HCT116 (cell line): ENCODE data around the gene ADIPOR2. TPM values are rescaled to one million over a fixed set of nuclear protein-coding genes. Genes with fewer than 3 reads are reported as not detected.

Experiments used
- ATAC-seq: fragments of 200-7000 bp; cut with Tn5 transposase; 2 replicates; pipeline ENCODE4 v1.9.1; 2020; ENCODE audit warnings: mild to moderate bottlenecking, moderate library complexity
- BruUV-seq: library from RNA; stranded (reverse); fragments of 400-500 nt; replicated peaks from 2 replicates; lab custom pipeline; 2021; lab: Mats Ljungman, UMichigan
- CTCF ChIA-PET: fragments of 300-600 bp; sonication (Branson Sonifier 250); formaldehyde crosslinking; loops from one replicate; lab custom pipeline; 2021; ENCODE audit warnings: antibody characterized with exemption; lab: Charles Lee
- POLR2A ChIA-PET: fragments of 300-600, 350-600 bp; sonication (Branson Sonifier 250); formaldehyde crosslinking; loops from one replicate; lab custom pipeline; 2021; ENCODE audit warnings: antibody characterized with exemption; lab: Charles Lee
- RAD21 ChIA-PET, 2 experiments: fragments of 300-600 bp; sonication (Branson Sonifier 250); formaldehyde crosslinking; loops; one replicate each; lab custom pipeline; 2023; ENCODE audit warnings: low total read pairs in 2 of 2; ENCODE audit not compliant: uncharacterized antibody in 2 of 2, unreplicated experiment in 2 of 2, low non-redundant PET in 1 of 2; lab: Charles Lee
- DNase-seq: peaks from one replicate; pipeline ENCODE4 v3.0.0-alpha.2; 2010; ENCODE audit warnings: low read depth, low spot score
- H2AFZ ChIP-seq: fragments of 200-600 bp; shearing (Covaris generic), sonication (generic); 2 replicates; pipeline ENCODE4 v1.6.1; 2017; ENCODE audit warnings: low read depth, mixed run types, mixed read lengths, antibody characterized with exemption, low read length; ENCODE audit not compliant: poor library complexity, severe bottlenecking
- H3K27ac ChIP-seq: 2 replicates; pipeline ENCODE4 v1.5.1; 2012; ENCODE audit warnings: low read depth, low read length
- H3K27me3 ChIP-seq: fragments of 200-600 bp; sonication (generic); 2 replicates; pipeline ENCODE4 v1.6.1; 2016; ENCODE audit warnings: mixed run types, low read length, mixed read lengths; ENCODE audit not compliant: insufficient read depth
- H3K36me3 ChIP-seq, 2 experiments: fragments of 200-500 bp in 1 of 2; fragments of 200-600 bp in 1 of 2; sonication (Bioruptor generic) in 1 of 2; sonication (generic) in 1 of 2; 2 replicates each; pipeline versions ENCODE4 v1.5.1 to v1.6.1; 2014 to 2016; ENCODE audit warnings: low read length in 2 of 2, inconsistent platforms in 1 of 2, mixed read lengths in 1 of 2, mixed run types in 1 of 2; ENCODE audit not compliant: insufficient read depth in 2 of 2, control insufficient read depth in 1 of 2
- H3K4me1 ChIP-seq, 2 experiments: fragments of 200-600 bp in 1 of 2; sonication (generic) in 1 of 2; 2 replicates each; pipeline versions ENCODE4 v1.5.1 to v1.6.1; 2012 to 2017; ENCODE audit warnings: low read length in 2 of 2, inconsistent platforms in 1 of 2, mild to moderate bottlenecking in 1 of 2, mixed read lengths in 1 of 2, mixed run types in 1 of 2, moderate library complexity in 1 of 2; ENCODE audit not compliant: insufficient read depth in 2 of 2, control insufficient read depth in 1 of 2
- H3K4me2 ChIP-seq: fragments of 200-600 bp; sonication (generic); 2 replicates; pipeline ENCODE4 v1.6.1; 2017; ENCODE audit warnings: mixed run types, low read length, mixed read lengths
- H3K4me3 ChIP-seq, 2 experiments: fragments of 200-600 bp in 1 of 2; sonication (generic) in 1 of 2; replicated peaks in 1 of 2; 2 replicates each; pipeline ENCODE4 v1.5.1; 2011 to 2016; ENCODE audit warnings: low read length in 2 of 2, control low read depth in 1 of 2, low read depth in 1 of 2, mild to moderate bottlenecking in 1 of 2, mixed read lengths in 1 of 2, mixed run types in 1 of 2
- H3K79me2 ChIP-seq: fragments of 200-600 bp; sonication (generic); 2 replicates; pipeline ENCODE4 v1.6.1; 2017; ENCODE audit warnings: mild to moderate bottlenecking, mixed run types, low read length, moderate library complexity, mixed read lengths; ENCODE audit not compliant: insufficient read depth
- H3K9ac ChIP-seq: fragments of 200-600 bp; sonication (generic); 2 replicates; pipeline ENCODE4 v1.6.1; 2016; ENCODE audit warnings: low read length, mixed read lengths
- H3K9me2 ChIP-seq: fragments of 200-600 bp; sonication (generic), shearing (Covaris generic); 2 replicates; pipeline ENCODE4 v1.6.1; 2017; ENCODE audit warnings: mixed run types, mild to moderate bottlenecking, moderate library complexity; ENCODE audit not compliant: insufficient read depth
- H3K9me3 ChIP-seq, 2 experiments: fragments of 200-500 bp in 1 of 2; fragments of 200-600 bp in 1 of 2; sonication (Bioruptor generic) in 1 of 2; sonication (generic) in 1 of 2; 2 replicates each; pipeline ENCODE4 v1.6.1; 2014 to 2017; ENCODE audit warnings: low read length in 2 of 2, mixed read lengths in 2 of 2, inconsistent platforms in 1 of 2, low read depth in 1 of 2, mild to moderate bottlenecking in 1 of 2, mixed run types in 1 of 2, moderate library complexity in 1 of 2; ENCODE audit not compliant: control insufficient read depth in 1 of 2, insufficient read depth in 1 of 2
- H4K20me1 ChIP-seq: fragments of 200-600 bp; sonication (generic), shearing (Covaris generic); 2 replicates; pipeline ENCODE4 v1.6.1; 2017; ENCODE audit warnings: mixed run types, mild to moderate bottlenecking, moderate library complexity; ENCODE audit not compliant: insufficient read depth
- CEBPB ChIP-seq: IDR thresholded peaks from 2 replicates; pipeline ENCODE4 v1.6.1; 2012; ENCODE audit warnings: low read depth
- EZH2 ChIP-seq: fragments of 200-600 bp; sonication (generic); IDR thresholded peaks from 2 replicates; pipeline ENCODE4 v1.6.1; 2017; ENCODE audit warnings: antibody characterized with exemption, mixed run types
- EZH2phosphoT487 ChIP-seq: fragments of 200-600 bp; IDR thresholded peaks from 2 replicates; pipeline ENCODE4 v1.6.1; 2018; ENCODE audit warnings: antibody characterized with exemption, borderline replicate concordance
- FOSL1 ChIP-seq: IDR thresholded peaks from 2 replicates; pipeline ENCODE4 v1.6.1; 2012; ENCODE audit warnings: low read depth
- POLR2A ChIP-seq: IDR thresholded peaks from 2 replicates; pipeline ENCODE4 v1.7.0; 2011; ENCODE audit warnings: borderline replicate concordance; ENCODE audit not compliant: insufficient read depth, insufficient read length; ENCODE audit errors: extremely low read depth
- SP1 ChIP-seq: IDR thresholded peaks from 2 replicates; pipeline ENCODE4 v1.6.1; 2012; ENCODE audit warnings: low read depth
- ZFX ChIP-seq: fragments of 450-650 bp; IDR thresholded peaks from 2 replicates; pipeline ENCODE4 v1.6.1; 2017
- intact Hi-C: fragments of 100-400 bp; cut with micrococcal nuclease; formaldehyde crosslinking; loops from 2 replicates; pipeline ENCODE4 v1.10.0; 2022
- total RNA-seq: library from RNA; stranded (reverse); gene quantifications from one replicate; pipeline ENCODE4 v1.2.1, GENCODE V29; 2021; ENCODE audit not compliant: unreplicated experiment
- TF ChIP-seq, protein P1 (sequence below): IDR thresholded peaks from 2 replicates; pipeline ENCODE4 v1.6.1; 2012; ENCODE audit warnings: low read depth

The ADIPOR2 gene
- total RNA-seq, 1 experiment from 2014 or later = 69.9 TPM

DNA sequence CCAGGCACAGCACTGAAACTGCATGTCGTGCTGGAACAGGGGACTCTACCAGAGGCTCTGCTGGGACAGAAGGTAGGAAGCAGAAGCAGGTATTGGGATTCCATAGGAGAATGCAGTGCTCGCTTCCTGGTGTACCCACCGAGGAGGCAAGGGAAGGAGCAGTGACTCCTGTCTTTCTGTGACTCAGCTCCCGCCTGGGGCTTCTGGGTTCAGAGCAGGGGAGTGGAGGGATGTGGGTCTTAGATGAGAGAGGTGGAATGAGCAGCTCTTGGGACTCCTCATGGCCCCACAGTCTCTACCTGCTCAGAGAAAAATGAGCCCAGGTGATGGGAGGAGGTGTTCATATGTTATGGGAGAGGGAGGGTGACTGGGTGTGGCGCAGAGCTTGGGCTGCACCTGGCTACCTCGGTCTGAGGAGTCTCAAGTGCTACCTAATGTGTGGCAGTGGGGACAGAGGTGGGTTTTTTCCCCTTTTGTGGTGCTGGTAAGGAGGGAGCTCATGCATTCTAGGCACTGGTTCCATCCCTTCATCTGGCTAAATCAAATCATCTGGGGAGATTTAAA lies 35.6 kb upstream of the ADIPOR2 start:
- DNase-seq = no peak
- Histone ChIP-seq H3K9ac (no peak overlapping the region), H3K4me2 (no peak overlapping the region)
- POLR2A ChIA-PET = no interaction called here
- TF ChIP-seq CEBPB = no peak
- TF ChIP-seq POLR2A = no peak
- TF ChIP-seq EZH2phosphoT487 = no peak
- TF ChIP-seq, all 23 proteins: peak for 0
- H3K79me2 ChIP-seq = no peaks in the 10 kb centered on the region
- intact Hi-C loops = no loop called here
- H3K4me3 ChIP-seq = no peak overlapping the region
- H3K9me2 ChIP-seq = no peaks in the 10 kb centered on the region
- H3K9me3 ChIP-seq = no peaks in the 10 kb centered on the region
- H3K4me1 ChIP-seq = peaks cover 0 to 3% of the 10 kb centered on the region in 2 experiments; a peak in 2 of 4 replicates
- BruUV-seq = no TSS peak
- peaks cover 10% of the 10 kb centered on the region; the same call in 1 of the 2 replicates for H3K27me3 ChIP-seq
- H2AFZ ChIP-seq = no peak overlapping the region
- CTCF ChIA-PET = interaction anchor here (1.5 to 10.7 kb wide), 2 partner anchors 135 to 285 kb away, joined by 7 to 242 read pairs; no protein-coding TSS in a partner anchor
- H4K20me1 ChIP-seq = no peaks in the 10 kb centered on the region
- ATAC-seq = no peak
- no peaks in the 10 kb centered on the region for H3K36me3 ChIP-seq
- H3K27ac ChIP-seq = no peak overlapping the region
- RAD21 ChIA-PET = interaction anchor here (1.1 to 3.2 kb wide), 2 partner anchors 135 kb away, joined by 5 to 30 read pairs; no protein-coding TSS in a partner anchor

GRCh38 chr12:1656902-1657301 lies 34.0 kb upstream of the ADIPOR2 start:
- Histone ChIP-seq H3K79me2 (no peaks in the 10 kb centered on the region), H3K27me3 (no peaks in the 10 kb centered on the region), H3K9me2 (no peaks in the 10 kb centered on the region), H3K36me3 (no peaks in the 10 kb centered on the region), H3K4me3 (no peak overlapping the region), H3K9me3 (no peaks in the 10 kb centered on the region), H3K4me2 (no peak overlapping the region), H3K4me1 (peaks cover 0 to 13% of the 10 kb centered on the region in 2 experiments; a peak in 2 of 4 replicates), H3K9ac (no peak overlapping the region), H3K27ac (no peak overlapping the region), H2AFZ (no peak overlapping the region), H4K20me1 (no peaks in the 10 kb centered on the region)
- ChIA-PET POLR2A (no interaction called here), RAD21 (interaction anchor here in 1 of 2 experiments (1.0 kb wide), 2 partner anchors 134 to 283 kb away, joined by 3 to 6 read pairs; no protein-coding TSS in a partner anchor), CTCF (interaction anchor here (10.7 kb wide), 1 partner anchor 134 kb away, joined by 242 read pairs; no protein-coding TSS in a partner anchor)
- intact Hi-C loops = no loop called here
- no peak for ATAC-seq
- no TSS peak for BruUV-seq
- no peak for TF ChIP-seq FOSL1
- TF ChIP-seq ZFX = no peak
- TF ChIP-seq, protein P1, sequence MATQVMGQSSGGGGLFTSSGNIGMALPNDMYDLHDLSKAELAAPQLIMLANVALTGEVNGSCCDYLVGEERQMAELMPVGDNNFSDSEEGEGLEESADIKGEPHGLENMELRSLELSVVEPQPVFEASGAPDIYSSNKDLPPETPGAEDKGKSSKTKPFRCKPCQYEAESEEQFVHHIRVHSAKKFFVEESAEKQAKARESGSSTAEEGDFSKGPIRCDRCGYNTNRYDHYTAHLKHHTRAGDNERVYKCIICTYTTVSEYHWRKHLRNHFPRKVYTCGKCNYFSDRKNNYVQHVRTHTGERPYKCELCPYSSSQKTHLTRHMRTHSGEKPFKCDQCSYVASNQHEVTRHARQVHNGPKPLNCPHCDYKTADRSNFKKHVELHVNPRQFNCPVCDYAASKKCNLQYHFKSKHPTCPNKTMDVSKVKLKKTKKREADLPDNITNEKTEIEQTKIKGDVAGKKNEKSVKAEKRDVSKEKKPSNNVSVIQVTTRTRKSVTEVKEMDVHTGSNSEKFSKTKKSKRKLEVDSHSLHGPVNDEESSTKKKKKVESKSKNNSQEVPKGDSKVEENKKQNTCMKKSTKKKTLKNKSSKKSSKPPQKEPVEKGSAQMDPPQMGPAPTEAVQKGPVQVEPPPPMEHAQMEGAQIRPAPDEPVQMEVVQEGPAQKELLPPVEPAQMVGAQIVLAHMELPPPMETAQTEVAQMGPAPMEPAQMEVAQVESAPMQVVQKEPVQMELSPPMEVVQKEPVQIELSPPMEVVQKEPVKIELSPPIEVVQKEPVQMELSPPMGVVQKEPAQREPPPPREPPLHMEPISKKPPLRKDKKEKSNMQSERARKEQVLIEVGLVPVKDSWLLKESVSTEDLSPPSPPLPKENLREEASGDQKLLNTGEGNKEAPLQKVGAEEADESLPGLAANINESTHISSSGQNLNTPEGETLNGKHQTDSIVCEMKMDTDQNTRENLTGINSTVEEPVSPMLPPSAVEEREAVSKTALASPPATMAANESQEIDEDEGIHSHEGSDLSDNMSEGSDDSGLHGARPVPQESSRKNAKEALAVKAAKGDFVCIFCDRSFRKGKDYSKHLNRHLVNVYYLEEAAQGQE = no peak
- no peak for TF ChIP-seq SP1
- TF ChIP-seq EZH2 = no peak
- DNase-seq = no peak
